Renal cortical epithelial cell (primary cell): ENCODE measurements around the gene MRM1. TPM values are rescaled to one million over a fixed set of nuclear protein-coding genes. Genes with fewer than 3 reads are reported as not detected.

Source experiments
- DNase-seq: peaks from one replicate; pipeline ENCODE4 v3.0.0-alpha.2; 2011; ENCODE audit warnings: low read depth
- total RNA-seq: library from RNA; depleted of rRNA; stranded (reverse); fragments of >200 nt; gene quantifications from 2 replicates; pipeline ENCODE4 v1.2.3, GENCODE V29; 2014

MRM1 gene
- total RNA-seq, 1 donor from 2014 or later: 8.0 TPM

DNA sequence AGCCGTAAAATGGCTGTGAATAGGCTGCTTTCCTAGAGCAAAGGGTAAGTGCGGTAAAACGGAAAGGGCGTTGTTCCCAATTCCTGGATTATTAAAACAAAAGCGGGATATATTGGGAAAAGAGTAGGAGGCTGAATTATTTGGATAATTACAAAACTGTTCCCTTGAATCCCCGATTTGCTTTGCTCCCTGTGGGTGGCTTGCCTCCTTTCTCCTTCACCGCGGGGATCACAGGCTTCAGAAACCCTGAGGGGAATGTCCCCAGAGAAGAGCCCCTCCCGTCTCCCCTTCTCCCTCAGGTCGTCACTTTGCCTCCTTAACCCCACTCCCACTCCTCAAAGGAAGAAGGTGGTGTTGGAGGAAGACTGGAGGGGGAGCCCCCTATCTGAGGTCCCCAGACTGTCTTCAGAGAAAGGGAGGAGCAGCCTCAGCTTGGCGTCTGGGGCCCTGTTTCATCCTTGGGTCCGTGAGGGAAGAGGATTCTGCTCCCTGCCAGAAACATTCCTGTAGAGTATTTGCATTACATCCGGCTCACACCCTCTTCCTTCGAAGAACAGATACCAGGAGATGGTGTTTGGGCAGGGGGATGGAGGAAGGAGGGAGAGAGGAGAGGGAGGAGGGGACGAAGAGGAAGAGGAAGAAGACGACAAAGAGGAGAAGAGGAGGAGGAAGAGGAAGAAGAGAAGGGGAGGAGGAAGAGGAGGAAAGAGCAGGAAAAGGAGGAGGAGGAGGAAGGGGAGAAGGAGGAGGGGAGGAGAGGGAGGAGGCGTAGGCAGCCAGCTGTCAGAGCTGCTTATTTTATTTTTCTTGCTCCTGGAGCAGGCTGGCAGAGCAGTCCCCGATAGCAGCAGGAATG, 31.8 kb downstream of the MRM1 start:
- no peak for DNase-seq

DNA sequence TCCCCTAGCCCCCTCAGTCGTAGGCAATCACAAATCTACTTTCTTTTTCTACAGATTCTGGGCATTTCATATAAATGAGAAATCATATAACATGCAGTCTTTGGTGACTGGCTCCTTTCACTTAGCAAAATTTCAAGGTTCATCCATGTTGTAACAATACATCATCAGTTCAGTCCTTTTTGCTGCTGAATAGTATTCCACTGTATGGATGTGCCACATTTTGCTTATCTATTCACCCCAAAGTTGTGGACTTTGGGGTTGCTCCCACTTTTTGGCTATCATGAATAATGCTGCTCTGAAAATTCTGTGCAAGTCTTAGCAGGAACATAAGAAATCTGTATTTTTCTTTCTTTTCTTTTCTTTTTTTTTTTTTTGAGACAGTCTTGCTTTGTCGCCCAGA, 39.0 kb downstream of the MRM1 start:
- no peak for DNase-seq

DNA sequence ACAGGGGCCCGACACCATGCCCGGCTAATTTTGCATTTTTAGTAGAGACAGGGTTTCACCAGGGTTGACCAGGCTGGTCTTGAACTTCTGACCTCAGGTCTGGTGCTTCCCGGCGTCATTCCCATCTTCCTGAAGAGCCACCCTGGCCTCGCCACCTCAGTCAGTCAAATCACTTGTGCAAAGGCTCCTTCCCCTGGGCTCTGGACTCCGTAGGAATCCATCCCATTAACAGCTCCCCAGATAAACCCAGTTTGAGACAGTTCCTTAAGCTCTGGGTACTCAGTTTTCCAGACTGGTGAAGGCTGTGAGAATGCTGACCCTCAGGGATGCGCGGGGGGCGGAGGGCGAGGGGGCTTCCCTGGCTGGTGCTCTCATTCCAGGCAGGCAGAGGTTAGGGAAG, 39.5 kb downstream of the MRM1 start:
- no peak for DNase-seq

DNA sequence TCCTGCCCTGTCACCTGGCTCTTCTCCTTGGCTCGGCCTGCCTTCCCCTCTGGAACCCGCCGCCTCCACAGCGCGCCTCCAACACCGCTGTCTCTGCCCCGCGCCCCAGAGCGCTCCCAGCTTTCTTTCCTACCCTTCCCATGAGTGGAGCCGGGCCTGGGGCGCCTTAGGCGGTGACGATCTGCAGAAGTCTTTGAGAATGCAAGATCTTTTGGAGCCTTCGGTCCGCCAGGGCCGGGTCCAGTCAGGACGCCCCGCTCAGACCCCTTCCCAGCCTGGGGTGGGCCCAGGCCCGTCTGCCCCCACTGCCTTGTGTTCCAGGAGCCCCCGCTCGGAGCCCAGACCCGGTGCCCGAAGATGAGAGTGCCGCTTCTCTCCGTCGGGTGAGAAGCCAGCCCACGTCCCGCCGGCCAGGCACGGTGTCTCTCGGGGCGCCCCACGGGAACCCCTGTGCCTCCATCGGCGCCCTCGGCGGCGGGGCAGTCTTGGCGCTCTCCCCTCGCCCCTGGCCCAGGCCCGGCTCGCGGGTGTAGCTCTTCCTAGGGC, 40.0 kb downstream of the MRM1 start:
- DNase-seq: no peak

DNA sequence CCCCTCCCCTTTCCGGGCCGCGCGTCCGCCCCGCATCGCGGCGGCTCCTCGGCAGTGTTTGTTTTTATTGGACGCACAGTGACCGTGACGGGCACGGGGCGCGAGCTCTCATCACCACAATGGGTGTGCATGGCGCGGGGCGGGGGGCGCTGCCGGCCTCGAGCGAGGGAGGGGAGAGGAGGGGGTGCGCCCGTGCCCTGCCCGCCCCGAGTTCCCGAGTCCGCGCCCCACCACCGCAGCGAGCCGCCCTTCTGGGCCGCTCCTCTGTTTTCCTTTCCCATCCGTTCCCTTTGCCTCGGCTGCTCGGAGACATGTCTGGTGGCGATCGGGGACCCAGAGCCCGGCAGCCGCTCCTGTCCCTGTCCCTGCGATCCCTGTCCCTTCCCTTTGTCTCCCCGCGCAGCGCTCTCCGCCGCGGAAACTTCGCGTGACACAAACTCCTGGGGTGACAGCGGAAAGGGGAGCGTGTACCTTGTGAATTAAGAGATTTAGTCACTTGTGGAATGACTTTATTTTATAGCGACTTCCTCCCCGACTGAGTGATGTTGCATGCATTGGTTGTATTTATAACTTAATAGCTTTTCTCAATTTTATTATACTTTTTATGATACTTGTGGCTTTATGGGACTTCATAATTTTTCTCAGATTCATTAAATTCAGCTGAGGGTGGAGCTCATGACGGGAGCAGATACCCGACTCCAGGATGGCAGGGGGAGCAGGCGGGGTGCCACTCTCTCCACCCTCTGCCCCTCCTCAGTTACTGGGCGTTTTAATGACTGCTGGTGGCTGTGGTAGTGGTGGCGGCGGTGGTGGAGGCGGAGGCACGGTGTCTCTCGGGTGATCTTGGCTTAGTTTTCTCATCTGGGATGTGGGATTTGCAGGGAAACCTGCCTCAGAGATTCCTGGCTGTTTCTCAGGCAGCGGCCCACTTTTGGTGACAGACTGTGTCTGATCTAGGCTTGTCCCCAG, 40.8 kb downstream of the MRM1 start:
- no peak for DNase-seq

DNA sequence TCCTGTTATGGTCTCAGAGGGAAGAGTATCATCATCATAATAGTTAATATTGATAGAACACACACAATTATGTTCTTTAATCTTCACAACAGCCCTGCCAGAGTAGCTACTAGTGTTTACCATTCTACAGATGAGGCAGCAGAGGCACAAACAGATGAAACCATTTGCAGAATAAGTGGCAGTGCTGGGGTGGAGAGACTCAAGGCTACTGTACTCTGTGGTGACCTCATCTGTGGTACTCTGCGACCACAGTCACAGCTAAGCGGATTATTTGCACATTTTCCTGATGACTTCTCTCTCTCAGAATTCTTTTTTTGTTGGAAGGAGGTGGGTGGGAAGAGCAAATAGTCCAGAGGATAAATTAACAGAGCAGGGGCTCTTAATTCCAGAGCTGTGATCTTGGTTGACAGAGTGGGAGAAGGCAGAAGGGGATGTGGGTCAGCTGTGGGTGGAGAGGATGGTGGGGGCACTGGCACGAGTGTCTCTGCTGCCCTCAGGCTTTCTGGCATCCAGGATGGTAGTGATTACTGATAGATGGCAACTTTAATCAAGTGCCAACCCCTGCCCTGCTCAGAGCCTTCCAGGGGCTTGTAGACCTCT, 41.8 kb downstream of the MRM1 start:
- no peak for DNase-seq

DNA sequence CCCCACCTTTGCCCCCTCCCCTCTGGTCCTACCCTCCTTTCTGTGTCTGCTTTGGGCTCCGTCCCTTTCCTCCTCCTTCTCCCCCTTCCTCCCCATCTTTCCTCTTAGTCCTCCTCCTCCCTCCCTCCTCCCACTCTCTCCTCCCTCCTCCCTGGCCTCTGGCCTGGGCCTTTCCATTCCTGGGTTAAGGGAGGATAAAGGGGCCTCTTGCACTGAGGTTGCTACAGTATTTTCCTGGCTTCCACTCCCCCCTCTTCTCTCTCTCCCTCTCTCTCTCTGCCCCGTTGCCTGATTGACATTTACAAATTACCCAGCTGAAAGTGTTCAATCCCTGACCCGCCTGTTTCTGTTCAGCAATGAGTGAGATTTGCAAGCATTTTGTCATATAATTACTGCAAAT, 44.0 kb downstream of the MRM1 start:
- no peak for DNase-seq

DNA sequence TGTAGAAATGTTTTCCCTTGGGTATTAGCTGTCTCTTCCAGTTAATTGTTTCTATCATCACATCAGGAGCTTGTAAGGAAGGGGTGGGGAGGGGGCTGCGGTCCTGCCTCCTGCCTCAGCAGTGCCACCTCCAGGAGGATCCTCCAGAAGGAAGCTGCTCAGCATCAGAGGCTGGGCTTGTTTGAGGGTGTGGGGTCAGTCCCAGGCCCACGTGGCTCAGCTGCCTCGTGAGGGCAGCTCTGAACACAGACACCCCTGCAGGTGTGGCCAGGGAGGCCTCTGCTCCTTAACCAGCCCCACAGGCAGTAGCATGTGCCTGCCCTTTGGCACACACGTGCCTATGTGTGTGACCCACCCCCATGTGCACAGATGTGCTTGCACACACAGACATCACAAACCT, 46.3 kb downstream of the MRM1 start:
- DNase-seq: no peak

DNA sequence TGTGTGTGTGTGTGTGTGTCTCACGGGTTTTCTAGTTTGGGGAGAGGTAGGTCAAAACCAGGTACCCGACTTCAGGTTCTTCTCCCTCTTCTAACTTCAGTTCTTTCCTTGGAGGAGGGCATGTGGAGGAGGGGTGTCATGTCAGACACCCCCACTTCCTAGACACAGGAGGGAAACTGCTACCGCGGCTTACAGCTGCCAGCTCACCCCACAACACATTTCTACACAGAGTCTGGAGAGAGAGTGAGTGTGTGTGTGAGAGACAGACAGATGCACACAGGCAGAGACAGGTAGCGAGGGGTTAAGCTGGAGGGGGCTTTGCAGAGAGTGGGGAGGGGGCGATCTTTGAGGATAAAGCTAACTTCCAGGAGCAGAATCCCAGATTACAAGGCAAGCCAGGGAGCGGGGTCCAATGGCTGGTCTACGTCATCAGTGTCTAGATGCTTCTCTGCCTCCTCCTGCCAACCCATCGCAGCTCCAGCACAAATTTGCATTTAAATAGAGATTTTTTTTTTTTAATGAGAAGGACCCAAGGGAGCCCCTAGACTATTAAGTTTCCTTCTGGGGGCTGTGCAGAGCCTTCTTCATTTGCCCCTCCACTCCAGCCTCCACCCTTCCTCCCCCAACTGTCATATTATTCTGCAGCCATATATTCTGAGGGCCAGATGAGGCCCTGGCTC, 48.9 kb downstream of the MRM1 start:
- no peak for DNase-seq

DNA sequence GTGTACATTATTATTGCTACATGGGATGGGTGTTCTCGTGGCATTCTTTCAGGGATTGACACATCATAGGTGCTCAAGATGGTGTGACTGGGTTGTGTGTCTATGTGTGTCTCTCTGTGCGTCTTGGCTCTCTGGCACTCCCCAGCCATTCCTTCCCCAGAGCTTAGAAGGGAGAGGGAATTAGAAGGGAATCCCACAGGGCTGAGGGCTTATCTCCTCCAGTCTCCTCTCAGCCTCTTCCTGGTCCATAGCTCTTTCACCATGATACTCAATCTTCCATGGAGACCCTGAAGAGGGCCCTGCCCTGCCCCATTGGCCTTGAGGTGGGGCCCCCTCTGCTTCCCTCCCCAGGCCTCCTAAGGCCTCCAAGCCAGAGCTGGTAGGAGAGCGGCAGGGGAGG, 52.0 kb downstream of the MRM1 start:
- DNase-seq: no peak

DNA sequence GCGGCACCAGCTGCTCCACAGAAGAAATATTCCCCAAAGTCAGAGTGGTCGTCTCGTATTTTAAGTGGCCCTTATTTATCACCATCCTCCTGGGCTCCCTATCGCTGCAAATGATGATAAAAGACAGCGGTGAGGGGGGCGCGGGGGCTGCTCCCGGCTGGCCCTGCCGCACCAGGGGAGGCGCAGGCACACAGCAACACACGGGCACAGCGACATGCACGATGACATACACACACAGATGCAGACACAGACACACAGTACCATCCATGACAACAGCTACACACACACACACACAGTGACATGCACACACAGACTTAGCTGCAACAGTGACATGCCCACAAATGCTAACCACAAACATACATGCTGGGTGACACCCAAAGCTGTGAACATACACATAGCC, 52.5 kb downstream of the MRM1 start:
- DNase-seq: no peak

DNA sequence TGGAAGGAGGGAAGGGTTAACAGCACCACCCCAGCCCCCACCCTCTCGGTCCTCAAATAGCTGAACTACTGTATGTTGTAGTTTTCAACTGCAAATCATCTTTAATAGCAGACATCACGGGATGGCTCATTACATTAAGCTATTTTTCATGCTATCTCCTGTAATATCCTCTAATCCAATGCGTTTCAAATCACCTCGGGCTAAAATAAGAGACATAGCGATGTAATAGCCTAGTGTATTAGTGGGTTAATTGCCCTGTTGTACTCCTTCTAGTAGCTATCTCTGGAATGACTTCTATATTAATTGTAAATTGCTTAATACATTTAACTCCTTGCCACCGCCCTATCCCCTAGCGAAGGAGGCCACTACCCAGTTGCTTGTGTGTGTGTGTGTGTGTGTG, 54.3 kb downstream of the MRM1 start:
- no peak for DNase-seq

DNA sequence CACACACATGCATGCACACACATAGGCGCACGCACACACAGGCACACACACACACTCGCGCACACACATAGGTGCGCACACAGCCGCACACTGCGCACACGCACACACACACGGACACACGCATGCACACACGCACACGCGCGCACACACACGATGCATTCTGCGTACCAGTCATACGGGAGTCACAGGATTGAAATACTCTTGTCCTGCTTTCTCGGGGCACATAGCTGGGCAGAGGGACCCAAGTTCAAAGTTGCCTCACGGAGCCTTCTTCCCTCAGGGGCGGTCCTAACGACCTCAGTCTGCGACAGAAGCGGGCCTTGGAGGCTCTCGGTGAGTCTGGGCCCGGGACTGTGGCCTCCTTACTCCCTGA, 56.0 kb downstream of the MRM1 start:
- no peak for DNase-seq

DNA sequence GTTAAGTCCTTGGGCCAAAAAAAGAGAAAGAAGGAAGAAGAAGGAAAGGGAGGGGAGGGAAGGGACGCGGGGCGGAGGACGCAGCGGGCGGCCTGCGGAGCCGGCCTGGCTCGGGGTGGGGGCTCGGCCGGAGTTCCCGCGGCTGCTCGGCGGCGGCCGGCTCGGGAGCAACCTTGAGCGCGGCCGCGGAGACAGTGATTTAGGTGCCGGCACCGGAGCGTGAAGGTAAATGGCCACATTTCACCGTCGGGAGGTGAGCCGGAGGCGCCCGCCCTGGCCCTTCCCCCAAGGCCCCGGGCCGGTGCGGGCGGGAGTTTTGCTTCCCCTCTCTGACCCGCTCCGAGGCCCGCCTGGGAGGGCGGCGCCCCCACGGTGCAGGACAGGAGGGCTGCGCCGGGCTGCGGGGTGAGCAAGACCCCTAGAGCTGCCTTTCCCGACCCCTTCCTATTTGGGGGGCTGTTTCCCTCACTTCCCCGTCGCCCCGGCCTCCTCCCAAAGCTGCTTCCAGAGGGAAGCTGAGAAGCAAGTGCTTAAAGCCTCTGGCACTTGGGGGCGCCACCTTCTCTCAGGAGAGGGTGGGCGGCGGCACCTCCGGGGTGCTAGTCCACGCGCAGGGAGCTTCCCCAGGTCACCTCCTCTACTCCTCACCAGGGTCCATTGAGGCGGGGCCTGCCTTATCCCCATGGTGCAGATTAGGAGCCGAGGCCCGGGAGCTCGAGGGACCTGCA, 56.5 kb downstream of the MRM1 start:
- no peak for DNase-seq

Other genes starting within 250 kb of the MRM1 start
- gene TBC1D3H, start 213.1 kb upstream of the MRM1 start, total RNA-seq: not detected in 2 replicates
- 26.8 and 31.8 TPM in 2 replicates for gene ZNHIT3, start 114.9 kb upstream of the MRM1 start, total RNA-seq
- gene MYO19, start 66.7 kb upstream of the MRM1 start, total RNA-seq: 45.2 and 59.4 TPM in 2 replicates
- gene PIGW, start 66.6 kb upstream of the MRM1 start, total RNA-seq: 9.7 and 11.6 TPM in 2 replicates
- 42.4 and 88.2 TPM in 2 replicates for gene GGNBP2, start 56.7 kb upstream of the MRM1 start, total RNA-seq
- gene DHRS11, start 9.7 kb upstream of the MRM1 start, total RNA-seq: 11.6 and 13.0 TPM in 2 replicates